Amniotic epithelial cell (primary cell): ENCODE results near the gene DDX51.

Source experiments
- DNase-seq: peaks from one replicate; pipeline ENCODE4 v3.0.0-alpha.2; 2010; ENCODE audit warnings: low read depth

DDX51 gene

GRCh38 chr12:132167611-132168310, 23.6 kb upstream of the DDX51 start:
- no peak for DNase-seq

- no peak for DNase-seq
Measured at GRCh38 chr12:132166801-132167591, 22.9 kb upstream of the DDX51 start.

- no peak for DNase-seq
Measured at GRCh38 chr12:132166093-132166492, 22.0 kb upstream of the DDX51 start.

- no peak for DNase-seq
Measured at GRCh38 chr12:132165584-132165983, 21.5 kb upstream of the DDX51 start.

- no peak for DNase-seq
Measured at GRCh38 chr12:132164426-132164825, 20.3 kb upstream of the DDX51 start.

- DNase-seq = no peak
Measured at GRCh38 chr12:132163911-132164288, 19.8 kb upstream of the DDX51 start.

- DNase-seq = no peak
Measured at GRCh38 chr12:132163041-132163910, 19.2 kb upstream of the DDX51 start.

GRCh38 chr12:132162508-132163031, 18.5 kb upstream of the DDX51 start:
- peak; percentile 73 for DNase-seq

GRCh38 chr12:132161796-132162507, 17.8 kb upstream of the DDX51 start:
- no peak for DNase-seq

- peak; percentile 65 for DNase-seq
Measured at GRCh38 chr12:132161036-132161781, 17.1 kb upstream of the DDX51 start.

- no peak for DNase-seq
Measured at GRCh38 chr12:132160601-132161035, 16.5 kb upstream of the DDX51 start.

- no peak for DNase-seq
Measured at GRCh38 chr12:132160016-132160415, 15.9 kb upstream of the DDX51 start.

- no peak for DNase-seq
Measured at GRCh38 chr12:132159555-132160003, 15.5 kb upstream of the DDX51 start.

GRCh38 chr12:132158677-132159554, 14.8 kb upstream of the DDX51 start:
- DNase-seq = no peak

GRCh38 chr12:132157733-132158409, 13.8 kb upstream of the DDX51 start:
- DNase-seq = no peak

- DNase-seq = peak; percentile 11
Measured at GRCh38 chr12:132156573-132157325, 12.6 kb upstream of the DDX51 start.

- DNase-seq = peak; percentile 10
Measured at GRCh38 chr12:132155771-132156572, 11.9 kb upstream of the DDX51 start.
